Stomach (tissue), 9 donors: ENCODE results near the gene PLCH1. TPM values are rescaled to one million over a fixed set of nuclear protein-coding genes. Genes with fewer than 3 reads are reported as not detected.
"Not testable (repeated sequence)": the region's sequence is repeated elsewhere in the genome, so short reads cannot be mapped to it uniquely, and the experiment has no call there.

Source experiments
- DNase-seq, 2 donors: peaks; one replicate each; pipeline versions ENCODE4 v3.0.0 to v3.0.0-alpha.2; 2013 to 2019
- H3K27ac ChIP-seq, 5 donors: fragments of 200-600 bp in 4 of 5; sonication (generic) in 4 of 5; one replicate each; pipeline ENCODE4 v1.5.1; 2013 to 2019; ENCODE audit warnings: mild to moderate bottlenecking in 1 of 5, moderate library complexity in 1 of 5
- H3K27me3 ChIP-seq, 3 donors: fragments of 200-600 bp; sonication (generic); one replicate each; pipeline ENCODE4 v1.5.1; 2017 to 2019; ENCODE audit warnings: mixed run types in 1 of 3
- H3K36me3 ChIP-seq, 4 donors: fragments of 200-600 bp; sonication (generic); 1 replicate in 3 of 4; 2 replicates in 1 of 4; pipeline ENCODE4 v1.5.1; 2016 to 2019
- H3K4me1 ChIP-seq, 4 donors: fragments of 200-600 bp; sonication (generic); one replicate each; pipeline ENCODE4 v1.5.1; 2016 to 2019
- H3K4me3 ChIP-seq, 4 donors: fragments of 200-600 bp; sonication (generic) in 3 of 4; one replicate each; pipeline ENCODE4 v1.5.1; 2016 to 2019; ENCODE audit warnings: mild to moderate bottlenecking in 1 of 4
- H3K9me3 ChIP-seq, 4 donors: fragments of 200-600 bp; sonication (generic); one replicate each; pipeline ENCODE4 v1.5.1; 2016 to 2019
- CTCF ChIP-seq, 7 experiments: fragments of 450-650 bp in 4 of 7; fragments of 200-600 bp in 3 of 7; sonication (generic) in 3 of 7; IDR thresholded peaks; one replicate each; pipeline ENCODE4 v1.5.1; 2016 to 2019; ENCODE audit warnings: antibody characterized with exemption in 7 of 7, control low read depth in 2 of 7, mild to moderate bottlenecking in 1 of 7
- EP300 ChIP-seq: sonication (generic); formaldehyde crosslinking; IDR thresholded peaks from one replicate; pipeline ENCODE4 v1.6.1; 2017; ENCODE audit warnings: antibody characterized with exemption
- POLR2A ChIP-seq, 4 donors: fragments of 450-650 bp; IDR thresholded peaks; one replicate each; pipeline ENCODE4 v1.6.1; 2016; ENCODE audit warnings: antibody characterized with exemption in 4 of 4, control low read depth in 2 of 4, mild to moderate bottlenecking in 1 of 4, moderate library complexity in 1 of 4
- POLR2AphosphoS5 ChIP-seq, 3 donors: sonication (generic); formaldehyde crosslinking; IDR thresholded peaks; one replicate each; pipeline ENCODE4 v1.6.1; 2016; ENCODE audit warnings: antibody characterized with exemption in 3 of 3
- WGBS, 5 donors: extraction: QIAGEN DNeasy Blood & Tissue Kit in 3 of 5; methylation state at CpG; one replicate each; pipeline versions ENCODE4 v1.1.5 to v1.1.7; 2013 to 2018; 5-methylcytosine and 5-hydroxymethylcytosine counted together
- intact Hi-C: fragments of 100-400 bp; cut with DNase I; formaldehyde crosslinking; loops from one replicate; pipeline ENCODE4 v1.15.1; 2023; ENCODE audit warnings: low total_unique reads
- polyA plus RNA-seq, 3 donors: library from polyadenylated mRNA; stranded (reverse); fragments of 200-250 nt; gene quantifications; one replicate each; pipeline ENCODE4 v1.2.3, GENCODE V29; 2013
- total RNA-seq, 5 donors: library from RNA; depleted of rRNA; stranded (reverse); fragments of >200 nt; gene quantifications; one replicate each; pipeline versions ENCODE4 v1.1.0 to v1.2.3, GENCODE V29; 2014 to 2016
- donor health status: healthy with polysubstance abuse.
- donor health status: Bipolar disorder and iron deficiency.
- donor health status: healthy.

Gene PLCH1
- total and polyA plus RNA-seq, 8 donors = 0.75 to 18.8 (median 3.3) TPM

GRCh38 chr3:155619118-155619915 is 125.6 kb downstream of the PLCH1 start:
- DNase-seq = no peak
- intact Hi-C loops = no loop called here
- TF ChIP-seq POLR2AphosphoS5 (IDR thresholded peaks at IDR 0.05) (no peak), EP300 (no peak), POLR2A (IDR thresholded peaks at IDR 0.05) (no peak), CTCF (IDR thresholded peaks at IDR 0.05) (no peak)
- Histone ChIP-seq H3K4me3 (no peak overlapping the region), H3K4me1 (no peaks in the 10 kb centered on the region), H3K27me3 (no peaks in the 10 kb centered on the region), H3K9me3 (peaks cover 0 to 20% (median 2%) of the 10 kb centered on the region in 4 donors), H3K27ac (no peak overlapping the region), H3K36me3 (no peaks in the 10 kb centered on the region)

GRCh38 chr3:155618543-155618942 is 126.3 kb downstream of the PLCH1 start:
- H3K4me1 ChIP-seq = no peaks in the 10 kb centered on the region
- no peak overlapping the region for H3K4me3 ChIP-seq
- no peaks in the 10 kb centered on the region for H3K36me3 ChIP-seq
- no peaks in the 10 kb centered on the region for H3K27me3 ChIP-seq
- DNase-seq = no peak
- no peak for TF ChIP-seq EP300
- intact Hi-C loops = no loop called here
- no peak overlapping the region for H3K27ac ChIP-seq
- H3K9me3 ChIP-seq = peaks cover 0 to 22% (median 2%) of the 10 kb centered on the region in 4 donors

GRCh38 chr3:155617346-155617925 is 127.4 kb downstream of the PLCH1 start:
- TF ChIP-seq CTCF (IDR thresholded peaks at IDR 0.05) (no peak), EP300 (no peak), POLR2A (IDR thresholded peaks at IDR 0.05) (no peak), POLR2AphosphoS5 (IDR thresholded peaks at IDR 0.05) (no peak)
- Histone ChIP-seq H3K27me3 (no peaks in the 10 kb centered on the region), H3K4me1 (no peaks in the 10 kb centered on the region), H3K4me3 (no peak overlapping the region), H3K9me3 (peaks cover 0 to 22% (median 2%) of the 10 kb centered on the region in 4 donors), H3K27ac (no peak overlapping the region), H3K36me3 (no peaks in the 10 kb centered on the region)
- 94 to 100% (median 100%) methylated on average over 1 of the region's 1 CpG for WGBS, 5 donors
- DNase-seq = no peak
- intact Hi-C loops = no loop called here

GRCh38 chr3:155615141-155615540 is 129.7 kb downstream of the PLCH1 start:
- H3K36me3 ChIP-seq, H3K4me1 ChIP-seq, H3K27ac ChIP-seq, DNase-seq, H3K4me3 ChIP-seq, intact Hi-C loops, H3K27me3 ChIP-seq: not testable (repeated sequence)
- H3K9me3 ChIP-seq = peaks cover 0 to 22% (median 2%) of the 10 kb centered on the region in 4 donors
- 81 to 100% (median 95%) methylated on average over 1 of the region's 1 CpG for WGBS, 5 donors

- DNase-seq, H3K4me1 ChIP-seq, H3K4me3 ChIP-seq, intact Hi-C loops, H3K27ac ChIP-seq, H3K36me3 ChIP-seq, H3K27me3 ChIP-seq: not testable (repeated sequence)
- H3K9me3 ChIP-seq = peaks cover 0 to 23% (median 4%) of the 10 kb centered on the region in 4 donors
These were observed 130.5 kb downstream of the PLCH1 start for GRCh38 chr3:155614410-155614809.

- TF ChIP-seq POLR2A (IDR thresholded peaks at IDR 0.05) (no peak), POLR2AphosphoS5 (IDR thresholded peaks at IDR 0.05) (no peak), CTCF (IDR thresholded peaks at IDR 0.05) (no peak), EP300 (no peak)
- H3K36me3 ChIP-seq = no peaks in the 10 kb centered on the region
- no peak for DNase-seq
- intact Hi-C loops = no loop called here
- no peaks in the 10 kb centered on the region for H3K4me1 ChIP-seq
- peaks cover 0 to 23% (median 2%) of the 10 kb centered on the region in 4 donors for H3K9me3 ChIP-seq
- no peaks in the 10 kb centered on the region for H3K27me3 ChIP-seq
- H3K4me3 ChIP-seq = no peak overlapping the region
- no peak overlapping the region for H3K27ac ChIP-seq
These were observed 133.4 kb downstream of the PLCH1 start for GRCh38 chr3:155611456-155611855.
